ENCODE data around the gene RAD51B. TPM values are rescaled to one million over a fixed set of nuclear protein-coding genes. Genes with fewer than 3 reads are reported as not detected.

Gene RAD51B
- total and polyA plus RNA-seq, 2 experiments from 2014 or later: 10.1 to 18.0 TPM

GRCh38 chr14:68514608-68515194 is 695.1 kb downstream of the RAD51B start:
- TF ChIP-seq EZH2phosphoT487 (IDR thresholded peaks at IDR 0.05; ENCODE audit: low read depth, severe bottlenecking, unreplicated experiment): no peak
- TF ChIP-seq CTCF (IDR thresholded peaks at IDR 0.05; ENCODE audit: poor library complexity): no peak
- TF ChIP-seq EZH2 (IDR thresholded peaks at IDR 0.05; ENCODE audit: borderline replicate concordance): no peak
- 44% methylated on average over 4 of the region's 4 CpGs for WGBS (ENCODE audit: low lambda C conversion rate, missing lambda C conversion rate)
- H4K20me1 ChIP-seq (ENCODE audit: insufficient read depth, poor library complexity, severe bottlenecking): no peaks in the 10 kb centered on the region
- H3K79me2 ChIP-seq: no peaks in the 10 kb centered on the region
- no peak for DNase-seq (ENCODE audit: low spot score)
- peak overlapping the region; percentile 70 for H3K27ac ChIP-seq
- peak overlapping the region; percentile 7 for H3K4me2 ChIP-seq
- H3K27me3 ChIP-seq: no peaks in the 10 kb centered on the region
- H3K9me2 ChIP-seq (replicated peaks; ENCODE audit: insufficient read depth): no peaks in the 10 kb centered on the region
- peaks cover 60% of the 10 kb centered on the region for H3K4me1 ChIP-seq (ENCODE audit: insufficient read depth)
- H3K9me3 ChIP-seq (ENCODE audit: low read depth): no peaks in the 10 kb centered on the region
- H2AFZ ChIP-seq: no peak overlapping the region
- H3K36me3 ChIP-seq (replicated peaks; ENCODE audit: insufficient read depth, low read depth): no peaks in the 10 kb centered on the region
- no peak overlapping the region for H3K4me3 ChIP-seq

GRCh38 chr14:68516342-68516741 is 696.8 kb downstream of the RAD51B start:
- H3K27me3 ChIP-seq: no peaks in the 10 kb centered on the region
- 71% methylated on average over 4 of the region's 4 CpGs for WGBS (ENCODE audit: low lambda C conversion rate, missing lambda C conversion rate)
- no peaks in the 10 kb centered on the region for H3K9me3 ChIP-seq (ENCODE audit: low read depth)
- peaks cover 60% of the 10 kb centered on the region for H3K4me1 ChIP-seq (ENCODE audit: insufficient read depth)
- H3K27ac ChIP-seq: no peak overlapping the region
- no peak overlapping the region for H3K4me2 ChIP-seq
- TF ChIP-seq EZH2phosphoT487 (IDR thresholded peaks at IDR 0.05; ENCODE audit: low read depth, severe bottlenecking, unreplicated experiment): no peak
- no peak for TF ChIP-seq CTCF (IDR thresholded peaks at IDR 0.05; ENCODE audit: poor library complexity)
- no peak for TF ChIP-seq EZH2 (IDR thresholded peaks at IDR 0.05; ENCODE audit: borderline replicate concordance)
- H3K79me2 ChIP-seq: no peaks in the 10 kb centered on the region
- no peak for DNase-seq (ENCODE audit: low spot score)
- H3K9me2 ChIP-seq (replicated peaks; ENCODE audit: insufficient read depth): no peaks in the 10 kb centered on the region
- H2AFZ ChIP-seq: no peak overlapping the region
- H3K4me3 ChIP-seq: no peak overlapping the region
- no peaks in the 10 kb centered on the region for H3K36me3 ChIP-seq (replicated peaks; ENCODE audit: insufficient read depth, low read depth)
- H4K20me1 ChIP-seq (ENCODE audit: insufficient read depth, poor library complexity, severe bottlenecking): no peaks in the 10 kb centered on the region

GRCh38 chr14:68518166-68518565 is 698.6 kb downstream of the RAD51B start:
- Histone ChIP-seq H3K27ac (peak overlapping the region; percentile 99), H3K27me3 (no peaks in the 10 kb centered on the region), H3K79me2 (no peaks in the 10 kb centered on the region), H3K4me1 (ENCODE audit: insufficient read depth) (peaks cover 61% of the 10 kb centered on the region), H4K20me1 (ENCODE audit: insufficient read depth, poor library complexity, severe bottlenecking) (no peaks in the 10 kb centered on the region), H2AFZ (no peak overlapping the region), H3K4me3 (no peak overlapping the region), H3K4me2 (no peak overlapping the region), H3K36me3 (replicated peaks; ENCODE audit: insufficient read depth, low read depth) (no peaks in the 10 kb centered on the region), H3K9me2 (replicated peaks; ENCODE audit: insufficient read depth) (no peaks in the 10 kb centered on the region), H3K9me3 (ENCODE audit: low read depth) (no peaks in the 10 kb centered on the region)
- no peak for DNase-seq (ENCODE audit: low spot score)
- no peak for TF ChIP-seq EZH2phosphoT487 (IDR thresholded peaks at IDR 0.05; ENCODE audit: low read depth, severe bottlenecking, unreplicated experiment)
- no peak for TF ChIP-seq CTCF (IDR thresholded peaks at IDR 0.05; ENCODE audit: poor library complexity)
- no peak for TF ChIP-seq EZH2 (IDR thresholded peaks at IDR 0.05; ENCODE audit: borderline replicate concordance)
- 92% methylated on average over 5 of the region's 8 CpGs for WGBS (ENCODE audit: low lambda C conversion rate, missing lambda C conversion rate)

Data from hepatocyte (in vitro differentiated cells).